ENCODE measurements around the gene PDCL2. TPM values are rescaled to one million over a fixed set of nuclear protein-coding genes. Genes with fewer than 3 reads are reported as not detected.

Gene PDCL2, protein sequence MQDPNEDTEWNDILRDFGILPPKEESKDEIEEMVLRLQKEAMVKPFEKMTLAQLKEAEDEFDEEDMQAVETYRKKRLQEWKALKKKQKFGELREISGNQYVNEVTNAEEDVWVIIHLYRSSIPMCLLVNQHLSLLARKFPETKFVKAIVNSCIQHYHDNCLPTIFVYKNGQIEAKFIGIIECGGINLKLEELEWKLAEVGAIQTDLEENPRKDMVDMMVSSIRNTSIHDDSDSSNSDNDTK
- not detected for total RNA-seq
- total RNA-seq (2013) = not detected

GRCh38 chr4:55592014-55592413, at the start of gene PDCL2:
Gene PDCL2, minus strand, starts transcription at chr4:55592245. Its CDS starts 136 bp downstream, at chr4:55592109.
- no peaks in the 10 kb centered on the region for H3K9me3 Mint-ChIP-seq
- no peak for DNase-seq
- H3K4me1 Mint-ChIP-seq = no peaks in the 10 kb centered on the region
- H3K27me3 Mint-ChIP-seq (ENCODE audit: low read depth in 2 of 2) = peaks cover 0 to 3% of the 10 kb centered on the region in 2 donors
- no peak within 1 kb of the TSS for H3K27ac ChIP-seq (ENCODE audit: low read length)
- H3K4me3 Mint-ChIP-seq = no peak within 1 kb of the TSS
- H3K4me1 ChIP-seq (ENCODE audit: control insufficient read depth, insufficient read depth, low read length) = no peaks in the 10 kb centered on the region
- no peaks in the 10 kb centered on the region for H3K9me3 ChIP-seq (ENCODE audit: control insufficient read depth, insufficient read depth, low read length)
- ATAC-seq = no peak
- no peaks in the 10 kb centered on the region for H3K27me3 ChIP-seq (ENCODE audit: control insufficient read depth, insufficient read depth, low read length)
- TF ChIP-seq, protein P1, sequence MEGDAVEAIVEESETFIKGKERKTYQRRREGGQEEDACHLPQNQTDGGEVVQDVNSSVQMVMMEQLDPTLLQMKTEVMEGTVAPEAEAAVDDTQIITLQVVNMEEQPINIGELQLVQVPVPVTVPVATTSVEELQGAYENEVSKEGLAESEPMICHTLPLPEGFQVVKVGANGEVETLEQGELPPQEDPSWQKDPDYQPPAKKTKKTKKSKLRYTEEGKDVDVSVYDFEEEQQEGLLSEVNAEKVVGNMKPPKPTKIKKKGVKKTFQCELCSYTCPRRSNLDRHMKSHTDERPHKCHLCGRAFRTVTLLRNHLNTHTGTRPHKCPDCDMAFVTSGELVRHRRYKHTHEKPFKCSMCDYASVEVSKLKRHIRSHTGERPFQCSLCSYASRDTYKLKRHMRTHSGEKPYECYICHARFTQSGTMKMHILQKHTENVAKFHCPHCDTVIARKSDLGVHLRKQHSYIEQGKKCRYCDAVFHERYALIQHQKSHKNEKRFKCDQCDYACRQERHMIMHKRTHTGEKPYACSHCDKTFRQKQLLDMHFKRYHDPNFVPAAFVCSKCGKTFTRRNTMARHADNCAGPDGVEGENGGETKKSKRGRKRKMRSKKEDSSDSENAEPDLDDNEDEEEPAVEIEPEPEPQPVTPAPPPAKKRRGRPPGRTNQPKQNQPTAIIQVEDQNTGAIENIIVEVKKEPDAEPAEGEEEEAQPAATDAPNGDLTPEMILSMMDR (IDR thresholded peaks at IDR 0.05) = no peak
- no peaks in the 10 kb centered on the region for H3K36me3 Mint-ChIP-seq
- 96% methylated on average over 24 of the region's 24 CpGs for WGBS (ENCODE audit: insufficient coverage)
- H3K36me3 ChIP-seq (ENCODE audit: control insufficient read depth, insufficient read depth, low read length) = no peaks in the 10 kb centered on the region
- intact Hi-C loops (cut with micrococcal nuclease) = no loop called here
- H3K27ac Mint-ChIP-seq = no peak within 1 kb of the TSS
- no peak within 1 kb of the TSS for H3K4me3 ChIP-seq (ENCODE audit: low read length)

GRCh38 chr4:55637272-55637820, 45.3 kb upstream of the PDCL2 start:
- intact Hi-C loops (cut with micrococcal nuclease) = no loop called here
- Histone ChIP-seq H3K4me3 (ENCODE audit: low read length) (no peak overlapping the region), H3K4me1 (ENCODE audit: control insufficient read depth, insufficient read depth, low read length) (peaks cover 6% of the 10 kb centered on the region), H3K36me3 (ENCODE audit: control insufficient read depth, insufficient read depth, low read length) (no peaks in the 10 kb centered on the region), H3K27me3 (ENCODE audit: control insufficient read depth, insufficient read depth, low read length) (peaks cover 22% of the 10 kb centered on the region), H3K27ac (ENCODE audit: low read length) (no peak overlapping the region), H3K9me3 (ENCODE audit: control insufficient read depth, insufficient read depth, low read length) (no peaks in the 10 kb centered on the region)
- TF ChIP-seq, protein P1 (IDR thresholded peaks at IDR 0.05) = no peak
- no peaks in the 10 kb centered on the region for H3K36me3 Mint-ChIP-seq
- peaks cover 6 to 15% of the 10 kb centered on the region in 2 donors for H3K4me1 Mint-ChIP-seq
- H3K4me3 Mint-ChIP-seq = no peak overlapping the region
- 5% methylated on average over 5 of the region's 12 CpGs for WGBS (ENCODE audit: insufficient coverage)
- H3K27ac Mint-ChIP-seq = no peak overlapping the region
- no peaks in the 10 kb centered on the region for H3K9me3 Mint-ChIP-seq
- no peak for ATAC-seq
- DNase-seq = no peak
- H3K27me3 Mint-ChIP-seq (ENCODE audit: low read depth in 2 of 2) = peaks cover 49 to 67% of the 10 kb centered on the region in 2 donors

DNA sequence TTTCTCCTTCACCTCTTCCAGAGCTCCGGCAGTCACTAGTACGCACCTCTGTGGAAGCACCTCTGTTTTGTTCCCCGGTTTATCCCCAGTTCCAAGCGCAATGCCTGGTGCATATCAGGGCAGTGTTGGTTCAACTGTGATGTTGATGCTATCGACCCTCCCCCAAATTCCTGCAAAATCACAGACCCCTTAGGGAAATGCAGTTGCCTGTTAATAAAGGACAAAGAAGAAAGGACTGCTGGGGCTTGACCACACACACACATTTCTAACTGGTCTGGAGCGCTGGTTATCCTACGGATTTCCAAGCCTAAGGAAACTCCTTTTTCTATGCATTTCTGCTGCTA, 44.6 kb upstream of the PDCL2 start:
- peaks cover 52 to 68% of the 10 kb centered on the region in 2 donors for H3K27me3 Mint-ChIP-seq (ENCODE audit: low read depth in 2 of 2)
- intact Hi-C loops (cut with micrococcal nuclease) = no loop called here
- 6% methylated on average over 7 of the region's 7 CpGs for WGBS (ENCODE audit: insufficient coverage)
- DNase-seq = no peak
- H3K4me3 ChIP-seq (ENCODE audit: low read length) = no peak overlapping the region
- H3K4me1 Mint-ChIP-seq = peaks cover 6 to 15% of the 10 kb centered on the region in 2 donors
- peaks cover 6% of the 10 kb centered on the region for H3K4me1 ChIP-seq (ENCODE audit: control insufficient read depth, insufficient read depth, low read length)
- ATAC-seq = no peak
- H3K27me3 ChIP-seq (ENCODE audit: control insufficient read depth, insufficient read depth, low read length) = peaks cover 22% of the 10 kb centered on the region
- H3K36me3 ChIP-seq (ENCODE audit: control insufficient read depth, insufficient read depth, low read length) = no peaks in the 10 kb centered on the region
- no peak overlapping the region for H3K27ac Mint-ChIP-seq
- no peaks in the 10 kb centered on the region for H3K36me3 Mint-ChIP-seq
- H3K9me3 ChIP-seq (ENCODE audit: control insufficient read depth, insufficient read depth, low read length) = no peaks in the 10 kb centered on the region
- H3K4me3 Mint-ChIP-seq = peak overlapping the region; percentile 55
- no peak overlapping the region for H3K27ac ChIP-seq (ENCODE audit: low read length)
- H3K9me3 Mint-ChIP-seq = no peaks in the 10 kb centered on the region
- TF ChIP-seq, protein P1 (IDR thresholded peaks at IDR 0.05) = no peak

All from natural killer cell (primary cell).